GM12878 (cell line): ENCODE data around the gene LSMEM2. TPM values are rescaled to one million over a fixed set of nuclear protein-coding genes. Genes with fewer than 3 reads are reported as not detected.

Experiments
- ATAC-seq: fragments of 200-7000 bp; cut with Tn5 transposase; 3 replicates; pipeline ENCODE4 v1.9.1; 2020; ENCODE audit warnings: mild to moderate bottlenecking, moderate library complexity
- BruUV-seq: library from RNA; stranded (reverse); fragments of 400-500 nt; replicated peaks from 2 replicates; lab custom pipeline; 2021; lab: Mats Ljungman, UMichigan
- CTCF ChIA-PET: fragments of 300-600 bp; sonication (Branson Sonifier 250); formaldehyde crosslinking; extraction: SDS; loops from one replicate; lab custom pipeline; 2021; ENCODE audit warnings: inconsistent platforms; lab: Yijun Ruan, JAX
- POLR2A ChIA-PET: fragments of 350-600 bp; formaldehyde crosslinking; extraction: SDS; loops from one replicate; lab custom pipeline; 2021; ENCODE audit warnings: inconsistent platforms; lab: Charles Lee
- RAD21 ChIA-PET: fragments of 300-600 bp; sonication (Branson Sonifier 250); formaldehyde crosslinking; loops from one replicate; lab custom pipeline; 2023; ENCODE audit warnings: antibody characterized with exemption; ENCODE audit not compliant: unreplicated experiment; lab: Charles Lee
- SMC1A ChIA-PET: fragments of 300-600 bp; sonication (Branson Sonifier 250); formaldehyde crosslinking; loops from one replicate; lab custom pipeline; 2023; ENCODE audit not compliant: unreplicated experiment, uncharacterized antibody; lab: Charles Lee
- DNase-seq: peaks from one replicate; pipeline ENCODE4 v3.0.0-alpha.2; 2011; ENCODE audit warnings: low read depth, low spot score
- FAIRE-seq: peaks from 3 replicates; lab custom pipeline; 2011; peaks lifted over from hg19 to GRCh38; lab: Jason Lieb, UNC
- H2AFZ ChIP-seq: 2 replicates; pipeline ENCODE4 v1.6.0; 2011; ENCODE audit warnings: low read depth, low read length, control low read depth; ENCODE audit not compliant: control insufficient read depth
- H3K27ac ChIP-seq: 2 replicates; pipeline ENCODE4 v1.5.1; 2011; ENCODE audit warnings: control low read depth; ENCODE audit not compliant: control insufficient read depth, insufficient read depth
- H3K27me3 ChIP-seq, 2 experiments: replicated peaks in 1 of 2; 2 replicates each; pipeline versions ENCODE4 v1.6.0 to v1.6.1; 2011; ENCODE audit warnings: low read length in 1 of 2; ENCODE audit not compliant: control insufficient read depth in 2 of 2, insufficient read depth in 2 of 2
- H3K36me3 ChIP-seq, 2 experiments: 2 replicates each; pipeline ENCODE4 v1.5.1; 2011; ENCODE audit warnings: low read length in 1 of 2; ENCODE audit not compliant: control insufficient read depth in 2 of 2, insufficient read depth in 2 of 2
- H3K4me1 ChIP-seq: 2 replicates; pipeline ENCODE4 v1.6.1; 2011; ENCODE audit warnings: mild to moderate bottlenecking, low read length, moderate library complexity, mixed read lengths; ENCODE audit not compliant: control insufficient read depth, insufficient read depth
- H3K4me2 ChIP-seq: 2 replicates; pipeline ENCODE4 v1.6.0; 2011; ENCODE audit warnings: control low read depth; ENCODE audit not compliant: control insufficient read depth, insufficient read depth
- H3K4me3 ChIP-seq: fragments of 200-600 bp; sonication (generic); 2 replicates; pipeline ENCODE4 v1.5.1; 2016
- H3K79me2 ChIP-seq: 2 replicates; pipeline ENCODE4 v1.6.0; 2011; ENCODE audit warnings: low read length; ENCODE audit not compliant: control insufficient read depth, insufficient read depth
- H3K9ac ChIP-seq: 2 replicates; pipeline ENCODE4 v1.8.0; 2011; ENCODE audit warnings: low read length, control low read depth, mixed read lengths; ENCODE audit not compliant: control insufficient read depth, insufficient read depth
- H3K9me3 ChIP-seq: replicated peaks from 3 replicates; pipeline ENCODE4 v1.5.1; 2011; ENCODE audit warnings: mild to moderate bottlenecking, low read length; ENCODE audit not compliant: control insufficient read depth, insufficient read depth
- H4K20me1 ChIP-seq: 2 replicates; pipeline ENCODE4 v1.6.0; 2011; ENCODE audit not compliant: control insufficient read depth, insufficient read depth
- ASH2L ChIP-seq: fragments of 300-600, 200-600 bp; sonication (generic); IDR thresholded peaks from 2 replicates; pipeline ENCODE4 v1.6.1; 2017; ENCODE audit warnings: low read depth, mild to moderate bottlenecking, borderline replicate concordance
- BMI1 ChIP-seq: fragments of 450-650 bp; IDR thresholded peaks from 2 replicates; pipeline ENCODE4 v1.6.1; 2016; ENCODE audit warnings: mild to moderate bottlenecking, moderate library complexity, borderline replicate concordance
- EZH2 ChIP-seq: IDR thresholded peaks from 2 replicates; pipeline ENCODE4 v1.6.1; 2012; ENCODE audit warnings: low read depth, mild to moderate bottlenecking, control low read depth, inconsistent platforms, low read length, borderline replicate concordance; ENCODE audit not compliant: control insufficient read depth
- MXI1 ChIP-seq: fragments of 150-350 bp; IDR thresholded peaks from 2 replicates; pipeline ENCODE4 v1.6.1; 2011; ENCODE audit warnings: low read depth, mild to moderate bottlenecking, inconsistent platforms, low read length, improper control_type of control experiment
- POLR2AphosphoS2 ChIP-seq: IDR thresholded peaks from 2 replicates; pipeline ENCODE4 v1.6.1; 2011; ENCODE audit warnings: low read depth, mild to moderate bottlenecking, low read length, improper control_type of control experiment, moderate library complexity
- POU2F2 ChIP-seq: IDR thresholded peaks from 3 replicates; pipeline ENCODE4 v1.6.1; 2011; ENCODE audit warnings: low read depth, mild to moderate bottlenecking, low read length, borderline replicate concordance
- WGBS: methylation state at CpG from one replicate; pipeline ENCODE4 v1.1.6; 2016; ENCODE audit warnings: low lambda C conversion rate; ENCODE audit not compliant: insufficient replicate concordance, insufficient coverage; ENCODE audit errors: missing lambda C conversion rate; 5-methylcytosine and 5-hydroxymethylcytosine counted together
- in situ Hi-C: fragments of 300-500 bp; cut with MboI; formaldehyde crosslinking; loops from 9 replicates; pipeline ENCODE4 v1.14.3; 2018; ENCODE audit warnings: mixed read lengths
- intact Hi-C: fragments of 100-400 bp; cut with micrococcal nuclease; formaldehyde crosslinking; loops from one replicate; pipeline ENCODE4 v1.14.2; 2022; ENCODE audit not compliant: unreplicated experiment
- polyA plus RNA-seq, 11 experiments: library from polyadenylated mRNA; depleted of rRNA in 4 of 11; unstranded in 6 of 11; stranded (reverse) in 5 of 11; fragments of >200 nt; fragmentation: Nextera tagmentation in 4 of 11; fragmentation: Illumina TruSeq in 1 of 11; extraction: Ambion mirVana in 4 of 11; extraction: Trizol in 1 of 11; gene quantifications; 1 replicate in 1 of 11; 2 replicates in 10 of 11; pipeline versions ENCODE4 v1.2.1 to v1.2.3, GENCODE V29; 2011 to 2016; ENCODE audit warnings: inconsistent platforms in 2 of 11, missing spikeins in 2 of 11, low read depth in 1 of 11
- total RNA-seq, 4 experiments: library from RNA; depleted of rRNA in 3 of 4; stranded (reverse); fragments of >200 nt in 3 of 4; fragmentation: Illumina TruSeq in 1 of 4; extraction: Trizol in 1 of 4; gene quantifications; 2 replicates each; pipeline versions ENCODE4 v1.2.1 to v1.2.3, GENCODE V29; 2013 to 2021
- TF ChIP-seq, protein P1 (sequence below): IDR thresholded peaks from 2 replicates; pipeline ENCODE4 v1.6.1; 2011; ENCODE audit warnings: mild to moderate bottlenecking, low read depth, low read length, moderate library complexity; ENCODE audit not compliant: insufficient replicate concordance
- TF ChIP-seq, protein P2 (sequence below): fragments of 450-650 bp; IDR thresholded peaks from 2 replicates; pipeline ENCODE4 v1.6.1; 2017; ENCODE audit warnings: mild to moderate bottlenecking
- TF ChIP-seq, protein P3 (sequence below): IDR thresholded peaks from 2 replicates; pipeline ENCODE4 v1.6.1; 2011; ENCODE audit warnings: borderline replicate concordance, low read depth, mild to moderate bottlenecking, moderate library complexity, low read length; ENCODE audit not compliant: insufficient read depth, poor library complexity, severe bottlenecking

LSMEM2 gene
- total and polyA plus RNA-seq, 10 of the 15 experiments (the other 5 are each of a cell fraction or from before 2014, with no cell fraction given) = 0.17 TPM; not detected in 9

DNA sequence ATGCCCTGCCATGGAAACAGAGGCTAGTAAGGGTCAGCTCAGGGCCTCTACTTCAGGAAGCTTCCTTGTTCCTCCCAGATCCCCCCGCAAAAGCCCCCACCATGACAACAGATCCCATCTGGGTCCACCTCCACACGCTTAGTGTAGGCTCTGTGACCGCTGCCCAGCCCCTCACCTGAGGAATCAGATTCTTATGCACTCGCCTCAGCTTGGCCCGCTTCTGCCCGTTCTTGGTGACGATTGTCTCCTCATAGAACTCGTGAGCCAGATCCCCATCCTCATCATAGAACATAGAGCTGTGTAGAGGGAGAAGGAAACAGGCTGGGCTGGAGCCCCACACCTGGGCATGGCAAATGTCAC lies 47.3 kb downstream of the LSMEM2 start:
- Histone ChIP-seq H3K4me1 (peaks cover 8% of the 10 kb centered on the region), H4K20me1 (no peaks in the 10 kb centered on the region), H3K36me3 (peaks cover 12 to 16% of the 10 kb centered on the region in 2 experiments), H3K27me3 (no peaks in the 10 kb centered on the region), H3K4me2 (no peak overlapping the region), H3K9me3 (no peaks in the 10 kb centered on the region), H3K79me2 (peaks cover 14% of the 10 kb centered on the region), H2AFZ (no peak overlapping the region), H3K27ac (no peak overlapping the region), H3K4me3 (no peak overlapping the region), H3K9ac (no peak overlapping the region)
- in situ Hi-C loops = no loop called here
- ChIA-PET CTCF (interaction anchor here (0.7 to 0.9 kb wide), 3 partner anchors 19 to 123 kb away, joined by 3 to 5 read pairs (median 4); partner anchors contain the start of genes HYAL3 and NAA80), SMC1A (no interaction called here), POLR2A (interaction anchor here (3.0 kb wide), 1 partner anchor 11 kb away, joined by 58 read pairs; no protein-coding TSS in a partner anchor), RAD21 (interaction anchor here (3.4 kb wide), 1 partner anchor 11 kb away, joined by 21 read pairs; no protein-coding TSS in a partner anchor)
- FAIRE-seq = no peak
- no peak for TF ChIP-seq POLR2AphosphoS2
- TF ChIP-seq, protein P1, sequence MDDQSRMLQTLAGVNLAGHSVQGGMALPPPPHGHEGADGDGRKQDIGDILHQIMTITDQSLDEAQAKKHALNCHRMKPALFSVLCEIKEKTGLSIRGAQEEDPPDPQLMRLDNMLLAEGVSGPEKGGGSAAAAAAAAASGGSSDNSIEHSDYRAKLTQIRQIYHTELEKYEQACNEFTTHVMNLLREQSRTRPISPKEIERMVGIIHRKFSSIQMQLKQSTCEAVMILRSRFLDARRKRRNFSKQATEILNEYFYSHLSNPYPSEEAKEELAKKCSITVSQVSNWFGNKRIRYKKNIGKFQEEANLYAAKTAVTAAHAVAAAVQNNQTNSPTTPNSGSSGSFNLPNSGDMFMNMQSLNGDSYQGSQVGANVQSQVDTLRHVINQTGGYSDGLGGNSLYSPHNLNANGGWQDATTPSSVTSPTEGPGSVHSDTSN = no peak
- no peak for TF ChIP-seq POU2F2
- no peak for TF ChIP-seq EZH2
- TF ChIP-seq, protein P2, sequence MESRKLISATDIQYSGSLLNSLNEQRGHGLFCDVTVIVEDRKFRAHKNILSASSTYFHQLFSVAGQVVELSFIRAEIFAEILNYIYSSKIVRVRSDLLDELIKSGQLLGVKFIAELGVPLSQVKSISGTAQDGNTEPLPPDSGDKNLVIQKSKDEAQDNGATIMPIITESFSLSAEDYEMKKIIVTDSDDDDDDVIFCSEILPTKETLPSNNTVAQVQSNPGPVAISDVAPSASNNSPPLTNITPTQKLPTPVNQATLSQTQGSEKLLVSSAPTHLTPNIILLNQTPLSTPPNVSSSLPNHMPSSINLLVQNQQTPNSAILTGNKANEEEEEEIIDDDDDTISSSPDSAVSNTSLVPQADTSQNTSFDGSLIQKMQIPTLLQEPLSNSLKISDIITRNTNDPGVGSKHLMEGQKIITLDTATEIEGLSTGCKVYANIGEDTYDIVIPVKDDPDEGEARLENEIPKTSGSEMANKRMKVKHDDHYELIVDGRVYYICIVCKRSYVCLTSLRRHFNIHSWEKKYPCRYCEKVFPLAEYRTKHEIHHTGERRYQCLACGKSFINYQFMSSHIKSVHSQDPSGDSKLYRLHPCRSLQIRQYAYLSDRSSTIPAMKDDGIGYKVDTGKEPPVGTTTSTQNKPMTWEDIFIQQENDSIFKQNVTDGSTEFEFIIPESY = no peak
- no peak for TF ChIP-seq BMI1
- TF ChIP-seq, protein P3, sequence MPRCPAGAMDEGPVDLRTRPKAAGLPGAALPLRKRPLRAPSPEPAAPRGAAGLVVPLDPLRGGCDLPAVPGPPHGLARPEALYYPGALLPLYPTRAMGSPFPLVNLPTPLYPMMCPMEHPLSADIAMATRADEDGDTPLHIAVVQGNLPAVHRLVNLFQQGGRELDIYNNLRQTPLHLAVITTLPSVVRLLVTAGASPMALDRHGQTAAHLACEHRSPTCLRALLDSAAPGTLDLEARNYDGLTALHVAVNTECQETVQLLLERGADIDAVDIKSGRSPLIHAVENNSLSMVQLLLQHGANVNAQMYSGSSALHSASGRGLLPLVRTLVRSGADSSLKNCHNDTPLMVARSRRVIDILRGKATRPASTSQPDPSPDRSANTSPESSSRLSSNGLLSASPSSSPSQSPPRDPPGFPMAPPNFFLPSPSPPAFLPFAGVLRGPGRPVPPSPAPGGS = no peak
- no peak for TF ChIP-seq ASH2L
- no peak for TF ChIP-seq MXI1
- WGBS = 81% methylated on average over 8 of the region's 8 CpGs
- intact Hi-C loops = no loop called here
- BruUV-seq = no TSS peak
- no peak for DNase-seq
- ATAC-seq = no peak
